Glomerular visceral epithelial cell (primary cell): ENCODE measurements around the gene ZMYND12.
"Not testable (repeated sequence)": the region's sequence is repeated elsewhere in the genome, so short reads cannot be mapped to it uniquely, and the experiment has no call there.

ENCODE experiments used
- DNase-seq: peaks from one replicate; pipeline ENCODE4 v3.0.0-alpha.2; 2016; ENCODE audit errors: extremely low spot score

Gene ZMYND12

GRCh38 chr1:42456010-42456753 lies at the start of gene ZMYND12, which contains the start of gene PPCS:
TSS of gene ZMYND12 (minus strand) at chr1:42456022. CDS start at chr1:42455997, 25 bp downstream.
TSS of gene PPCS (plus strand) at chr1:42456543. CDS start at chr1:42456566, 23 bp downstream.
- DNase-seq = peak; percentile 83

DNA sequence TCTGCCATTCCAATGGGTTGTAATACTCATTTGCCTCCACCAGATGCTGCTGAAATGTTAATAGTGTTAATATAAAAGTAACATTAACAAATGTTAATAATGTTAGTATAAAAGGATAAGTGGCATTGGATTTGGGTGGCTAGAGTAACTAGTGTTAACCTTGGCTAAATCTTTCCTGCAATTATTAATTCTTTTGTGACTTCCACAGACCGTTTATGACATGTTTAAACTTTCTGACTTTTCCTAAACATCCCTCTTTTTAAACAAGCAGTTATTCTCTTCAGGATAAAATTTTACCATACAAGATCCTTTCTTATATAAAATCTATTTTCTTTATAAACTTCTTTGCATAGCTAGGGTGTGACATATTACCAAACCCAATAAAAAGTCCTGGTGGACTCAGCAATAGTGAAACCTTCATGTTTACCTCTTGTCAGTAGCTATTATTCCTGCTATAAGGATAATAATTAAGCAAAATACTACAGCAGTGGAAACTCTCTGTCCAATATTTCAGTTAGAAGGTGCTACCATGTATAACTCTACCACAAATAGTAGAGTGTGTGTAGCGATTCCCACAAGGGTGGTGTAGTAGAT lies 48.8 kb upstream of the ZMYND12 start:
- DNase-seq = no peak

- not testable (repeated sequence) for DNase-seq
These were observed 46.2 kb upstream of the ZMYND12 start for GRCh38 chr1:42502031-42502430.

GRCh38 chr1:42490237-42490636 lies 34.4 kb upstream of the ZMYND12 start:
- DNase-seq = no peak

- DNase-seq = peak; percentile 57
These were observed 28.6 kb upstream of the ZMYND12 start for GRCh38 chr1:42484382-42484781.

DNA sequence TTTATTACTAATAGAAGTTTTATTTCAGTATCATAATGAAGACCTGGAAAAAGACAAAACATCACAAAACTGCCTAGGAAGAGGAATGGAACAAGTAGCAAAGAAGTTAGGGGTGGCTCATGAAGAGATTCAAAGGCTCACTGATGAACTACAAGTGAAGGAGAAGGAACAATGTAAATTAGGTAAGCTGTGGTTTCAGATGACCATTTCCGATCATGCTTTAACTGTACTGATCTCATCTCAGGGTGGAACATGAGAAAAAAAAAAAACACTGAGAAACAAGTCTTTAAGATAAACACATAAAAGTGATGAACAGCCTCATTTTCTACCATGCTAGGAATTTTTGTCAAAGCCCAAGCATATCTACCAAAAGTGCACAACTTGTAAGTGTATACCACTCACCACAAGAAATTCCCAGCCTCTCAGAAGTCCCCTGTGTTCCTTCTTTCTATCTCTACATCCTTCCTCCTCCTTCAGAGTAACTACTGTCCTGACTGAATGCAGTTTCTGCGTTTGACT lies 26.9 kb upstream of the ZMYND12 start:
- DNase-seq = no peak

DNA sequence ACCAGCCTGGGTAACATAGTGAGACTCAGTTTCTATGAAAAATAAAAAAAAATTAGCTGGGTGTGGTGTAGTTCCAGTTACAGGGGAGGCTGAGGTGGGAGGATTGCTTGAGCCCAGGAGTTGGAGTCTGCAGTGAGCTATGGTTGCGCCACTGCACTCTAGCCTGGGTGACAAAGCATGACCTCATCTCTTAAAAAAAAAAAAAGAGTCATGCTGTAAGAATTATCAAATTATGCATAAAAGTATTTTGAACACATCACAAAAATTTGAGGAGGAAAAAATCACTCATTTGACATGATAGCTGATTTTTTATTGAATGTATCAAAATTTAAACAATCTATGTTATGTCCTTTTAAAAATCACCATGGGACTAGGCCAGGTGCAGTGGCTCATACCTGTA lies 25.1 kb upstream of the ZMYND12 start:
- no peak for DNase-seq

DNA sequence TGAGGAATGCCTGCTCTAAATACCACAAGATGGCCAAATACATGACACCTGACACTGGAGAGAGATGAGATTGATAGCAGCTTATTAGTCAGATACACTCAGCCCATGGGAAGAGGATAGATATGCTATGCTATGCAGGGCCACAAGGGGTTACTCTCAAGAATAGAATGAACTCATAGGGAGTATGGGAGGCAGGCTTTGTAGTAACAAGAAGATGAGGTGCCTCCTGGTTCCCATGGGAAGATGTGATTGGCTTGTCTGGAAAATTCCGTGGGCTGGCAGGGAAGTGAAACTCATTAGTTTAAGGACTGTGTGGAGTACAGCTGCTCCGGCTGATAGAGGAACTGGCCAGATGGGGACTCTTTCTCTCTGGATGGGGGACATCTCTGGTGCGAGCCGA lies 23.8 kb upstream of the ZMYND12 start:
- DNase-seq = no peak

- no peak for DNase-seq
These were observed 22.0 kb upstream of the ZMYND12 start for GRCh38 chr1:42477775-42478174.

DNA sequence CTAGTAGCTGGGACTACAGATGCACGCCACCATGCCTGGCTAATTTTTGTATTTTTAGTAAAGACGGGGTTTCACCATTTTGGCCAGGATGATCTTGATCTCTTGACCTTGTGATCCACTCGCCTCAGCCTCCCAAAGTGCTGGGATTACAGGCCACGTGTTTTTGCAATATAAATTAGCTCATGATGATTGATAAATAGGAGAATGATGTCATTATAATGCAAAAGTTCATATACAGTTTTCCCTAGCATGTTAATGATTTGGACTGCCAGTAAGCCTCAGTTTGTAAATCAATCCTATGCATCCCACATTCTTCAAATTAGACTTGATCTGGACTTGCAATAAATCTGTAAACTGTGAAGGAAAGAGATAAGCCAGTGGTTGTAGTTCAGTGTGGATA lies 21.5 kb upstream of the ZMYND12 start:
- not testable (repeated sequence) for DNase-seq

DNA sequence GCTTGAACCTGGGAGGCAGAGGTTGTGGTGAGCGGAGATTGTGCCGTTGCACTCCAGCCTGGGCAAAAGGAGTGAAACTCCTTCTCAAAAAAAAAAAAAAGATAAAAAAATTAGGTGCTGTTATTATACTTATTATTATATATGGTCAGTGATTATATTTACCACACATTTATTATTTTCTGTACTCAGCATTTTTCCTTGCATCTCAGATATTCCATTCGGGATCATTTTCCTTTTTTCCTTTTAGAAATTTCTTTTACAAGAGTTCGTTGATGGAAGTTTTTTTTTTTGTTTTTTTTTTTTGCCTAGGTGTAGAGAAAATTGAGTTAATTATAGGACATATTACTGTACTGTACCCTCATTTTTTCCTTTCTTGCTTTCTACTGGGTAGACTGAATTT lies 20.8 kb upstream of the ZMYND12 start:
- DNase-seq = no peak

- no peak for DNase-seq
These were observed 13.9 kb upstream of the ZMYND12 start for GRCh38 chr1:42469727-42470126.

GRCh38 chr1:42466030-42466429 lies 10.2 kb upstream of the ZMYND12 start:
- no peak for DNase-seq

DNA sequence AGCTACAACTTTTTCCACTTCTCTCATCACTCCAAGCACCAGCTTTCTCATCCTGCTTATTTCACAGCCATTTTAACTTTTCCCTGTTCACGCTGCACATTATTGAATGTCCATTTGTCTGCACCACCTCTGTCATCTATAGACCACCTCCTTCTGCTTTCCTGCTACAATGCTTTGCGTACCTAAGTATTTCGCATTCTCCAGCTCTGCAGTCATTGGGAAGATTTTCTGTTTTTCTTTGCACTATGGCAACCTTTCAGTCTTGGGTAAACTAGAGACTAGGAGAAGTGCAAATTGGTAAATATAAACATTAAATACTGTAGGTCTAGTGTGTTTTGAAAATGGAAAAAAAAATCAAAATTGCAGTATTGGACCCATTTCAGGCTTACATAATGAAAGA lies 8.1 kb upstream of the ZMYND12 start:
- peak; percentile 11 for DNase-seq

DNA sequence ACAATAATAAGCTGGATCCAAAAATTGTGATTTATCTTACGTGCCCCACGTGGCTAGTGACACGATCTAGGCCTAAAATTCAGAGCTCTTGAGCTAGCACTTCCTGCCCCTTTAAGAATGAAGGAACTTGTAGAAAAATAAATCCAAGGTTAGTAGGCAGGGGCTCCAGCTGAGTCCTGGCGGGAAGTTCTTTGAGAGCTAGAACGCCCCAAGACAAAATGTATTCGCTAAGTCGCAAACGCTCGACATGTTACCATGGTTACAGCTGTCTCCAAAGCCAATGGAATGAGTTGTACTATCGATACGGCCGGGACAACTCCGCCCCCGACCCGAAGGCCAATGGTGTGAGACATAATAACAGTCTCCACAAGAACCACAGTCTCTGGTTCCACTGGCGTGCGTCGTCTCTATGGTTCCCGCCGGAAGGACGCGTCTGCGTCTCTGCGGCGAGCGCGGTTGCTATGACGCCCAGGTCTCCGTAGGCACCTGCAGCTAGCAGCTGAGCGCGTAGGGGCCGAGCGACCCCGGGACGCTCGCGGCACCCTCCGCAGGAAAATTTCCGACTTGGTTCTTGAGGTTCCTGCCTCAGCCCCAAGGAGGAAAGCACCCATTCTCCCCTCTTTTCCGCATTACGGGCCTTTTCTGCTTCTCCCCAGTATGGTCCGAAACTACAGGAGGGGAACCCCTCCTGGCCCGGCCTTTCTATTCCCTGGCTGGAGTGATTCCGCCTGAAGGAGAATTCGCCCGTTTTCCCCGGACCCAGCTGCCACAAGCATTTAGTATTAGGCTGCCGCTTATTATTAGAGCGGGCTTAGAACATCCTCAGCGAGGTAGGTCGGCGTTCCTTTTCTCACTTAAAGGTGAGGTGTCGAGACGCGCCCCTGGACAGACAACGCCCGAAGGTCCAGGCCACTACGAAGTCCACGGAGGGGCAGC lies 7.3 kb upstream of the ZMYND12 start, which contains the start of gene CCDC30:
Gene CCDC30, plus strand, starts transcription at position 459 of the 936 bp plus-strand sequence. CDS start 17,266 bp downstream, outside the sequence.
- DNase-seq = peak; percentile 98

GRCh38 chr1:42461196-42461595 lies 5.4 kb upstream of the ZMYND12 start:
- no peak for DNase-seq

- DNase-seq = peak; percentile 59
These were observed 900 bp upstream of the ZMYND12 start for GRCh38 chr1:42456754-42457089.

- DNase-seq = peak; percentile 75
These were observed 1.4 kb downstream of the ZMYND12 start for GRCh38 chr1:42454403-42454802.

DNA sequence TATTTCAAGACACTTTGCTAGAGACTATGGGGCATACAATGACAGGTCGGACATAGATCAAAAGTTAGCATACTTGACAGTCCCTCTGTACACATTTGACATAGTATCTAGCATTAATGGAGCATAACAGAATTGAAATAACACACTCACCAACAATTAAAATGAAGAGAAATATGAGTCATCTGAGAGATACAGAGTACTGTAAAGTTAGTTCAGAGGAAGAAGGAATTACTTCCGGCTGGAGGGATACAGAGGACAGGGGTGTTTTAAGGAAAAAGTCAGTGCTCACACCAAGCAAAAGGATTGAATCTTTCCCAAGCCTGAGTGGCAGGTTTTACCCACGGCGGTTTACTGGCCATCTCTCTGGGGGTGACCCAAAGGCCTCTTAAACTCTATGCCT lies 2.4 kb downstream of the ZMYND12 start:
- DNase-seq = peak; percentile 49

DNA sequence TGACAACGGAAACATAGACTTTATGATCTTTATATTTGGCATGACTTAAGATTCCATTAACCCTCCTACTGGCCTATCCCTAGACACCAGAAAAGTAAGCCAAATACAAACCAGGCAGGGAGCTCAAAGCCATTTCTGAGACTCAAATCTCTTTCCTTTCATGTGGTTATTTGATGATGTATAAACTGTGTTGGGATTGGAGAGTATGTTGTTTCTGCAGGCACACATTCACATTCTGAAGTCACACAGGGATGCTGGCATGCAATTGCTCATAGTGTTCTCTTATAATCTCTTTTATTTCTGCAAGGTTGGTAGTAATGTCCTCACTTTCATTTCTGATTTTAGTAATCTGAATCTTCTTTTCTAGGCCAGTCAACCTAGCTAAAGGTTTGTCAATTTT lies 5.8 kb downstream of the ZMYND12 start:
- no peak for DNase-seq

GRCh38 chr1:42449256-42449655 lies 6.6 kb downstream of the ZMYND12 start:
- DNase-seq = no peak

DNA sequence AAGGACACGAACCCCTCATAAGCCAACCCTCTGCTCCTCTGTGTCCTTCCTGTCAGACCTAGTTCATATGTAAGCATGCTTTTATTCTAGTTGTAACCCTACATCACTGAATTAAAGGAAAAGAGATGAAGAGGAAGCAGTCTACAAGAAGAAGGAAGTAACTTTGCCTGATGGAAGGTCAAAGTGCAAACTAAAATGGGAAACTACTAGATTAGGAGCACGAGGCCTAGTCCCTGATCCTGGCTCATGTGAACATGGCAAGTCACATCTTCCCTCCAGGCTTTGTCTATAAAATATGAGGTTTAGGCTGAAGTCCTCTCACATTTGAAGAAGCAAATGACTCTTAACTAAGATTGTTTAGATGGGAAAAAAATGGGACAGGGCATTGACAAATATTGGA lies 13.2 kb downstream of the ZMYND12 start:
- DNase-seq = no peak
